ENCODE results near the gene IMPDH1. TPM values are rescaled to one million over a fixed set of nuclear protein-coding genes. Genes with fewer than 3 reads are reported as not detected.
A peak's percentile ranks its signal among the peaks of the same experiment; 100 is the strongest.

The IMPDH1 gene
- total RNA-seq, 3 donors from 2014 or later (not counting 1 experiment from before 2014, with no cell fraction given), result 77.8 to 94.1 (median 89.6) TPM

- DNase-seq, result no peak
- H3K4me1 Mint-ChIP-seq, result peaks cover 0 to 14% of the 10 kb centered on the region in 2 donors
- no peaks in the 10 kb centered on the region for H3K36me3 Mint-ChIP-seq
- H3K9me3 Mint-ChIP-seq, result no peaks in the 10 kb centered on the region
- no peaks in the 10 kb centered on the region for H3K27me3 Mint-ChIP-seq (ENCODE audit: low read depth in 2 of 2)
- H3K4me3 Mint-ChIP-seq, result no peak overlapping the region
- intact Hi-C loops (cut with micrococcal nuclease), result no loop called here
- H3K27ac ChIP-seq (ENCODE audit: low read length), result no peak overlapping the region
- H3K4me1 ChIP-seq (ENCODE audit: control insufficient read depth, insufficient read depth, low read length), result peaks cover 6% of the 10 kb centered on the region
- peaks cover 26% of the 10 kb centered on the region for H3K36me3 ChIP-seq (ENCODE audit: control insufficient read depth, insufficient read depth, low read length)
- H3K4me3 ChIP-seq (ENCODE audit: low read length), result no peak overlapping the region
- TF ChIP-seq CTCF (IDR thresholded peaks at IDR 0.05), result no peak
- no peaks in the 10 kb centered on the region for H3K27me3 ChIP-seq (ENCODE audit: control insufficient read depth, insufficient read depth, low read length)
- ATAC-seq, result no peak
- H3K9me3 ChIP-seq (ENCODE audit: control insufficient read depth, insufficient read depth, low read length), result no peaks in the 10 kb centered on the region
- 42% methylated on average over 3 of the region's 3 CpGs for WGBS (ENCODE audit: insufficient coverage)
- peak overlapping the region in 1 of 2 donors; percentile 58 for H3K27ac Mint-ChIP-seq
Observed at GRCh38 chr7:128390871-128391565, 18.8 kb downstream of the IMPDH1 start.

DNA sequence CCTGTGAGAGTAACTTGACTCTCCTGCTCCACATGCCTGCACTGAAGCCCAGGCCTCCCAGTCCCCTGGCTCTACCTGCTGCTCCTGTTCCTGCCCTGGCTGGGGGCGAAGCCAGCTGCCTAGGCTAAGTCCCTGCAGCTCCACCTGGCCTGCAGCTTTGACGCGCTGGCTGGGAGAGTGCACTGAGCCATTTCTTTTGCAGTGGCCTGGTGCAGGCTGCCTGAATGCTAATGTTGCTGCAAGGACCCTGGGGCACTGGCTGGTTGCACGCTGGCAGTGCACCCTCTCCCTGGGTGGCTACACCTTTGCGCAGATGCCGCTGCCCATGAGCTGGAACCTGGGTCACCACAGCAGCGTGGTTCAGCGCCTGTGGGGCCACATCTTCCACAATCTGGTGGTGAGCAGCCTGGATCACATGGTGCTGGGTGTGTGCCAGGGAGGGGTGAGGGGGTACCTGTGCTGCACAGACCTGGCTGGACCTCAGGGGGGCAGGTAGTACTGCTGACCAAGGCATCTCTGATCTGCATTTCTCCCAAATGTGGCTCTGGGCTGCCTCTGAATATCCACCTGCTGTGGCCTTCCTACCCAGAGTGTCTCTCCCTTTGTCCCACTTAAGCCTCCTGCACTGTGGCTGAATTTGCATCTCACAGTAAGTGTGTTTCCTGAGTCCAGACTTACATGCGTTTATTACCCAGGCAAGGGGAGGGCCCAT, 20.0 kb downstream of the IMPDH1 start:
- Mint-ChIP-seq H3K27ac (no peak overlapping the region), H3K27me3 (ENCODE audit: low read depth in 2 of 2) (no peaks in the 10 kb centered on the region), H3K36me3 (no peaks in the 10 kb centered on the region), H3K9me3 (no peaks in the 10 kb centered on the region), H3K4me3 (no peak overlapping the region), H3K4me1 (peaks cover 0 to 14% of the 10 kb centered on the region in 2 donors)
- Histone ChIP-seq H3K27ac (ENCODE audit: low read length) (no peak overlapping the region), H3K4me1 (ENCODE audit: control insufficient read depth, insufficient read depth, low read length) (peaks cover 6% of the 10 kb centered on the region), H3K27me3 (ENCODE audit: control insufficient read depth, insufficient read depth, low read length) (no peaks in the 10 kb centered on the region), H3K4me3 (ENCODE audit: low read length) (no peak overlapping the region), H3K9me3 (ENCODE audit: control insufficient read depth, insufficient read depth, low read length) (no peaks in the 10 kb centered on the region), H3K36me3 (ENCODE audit: control insufficient read depth, insufficient read depth, low read length) (peaks cover 14% of the 10 kb centered on the region)
- no peak for DNase-seq
- intact Hi-C loops (cut with micrococcal nuclease), result no loop called here
- no peak for TF ChIP-seq CTCF (IDR thresholded peaks at IDR 0.05)
- 62% methylated on average over 9 of the region's 9 CpGs for WGBS (ENCODE audit: insufficient coverage)
- no peak for ATAC-seq

DNA sequence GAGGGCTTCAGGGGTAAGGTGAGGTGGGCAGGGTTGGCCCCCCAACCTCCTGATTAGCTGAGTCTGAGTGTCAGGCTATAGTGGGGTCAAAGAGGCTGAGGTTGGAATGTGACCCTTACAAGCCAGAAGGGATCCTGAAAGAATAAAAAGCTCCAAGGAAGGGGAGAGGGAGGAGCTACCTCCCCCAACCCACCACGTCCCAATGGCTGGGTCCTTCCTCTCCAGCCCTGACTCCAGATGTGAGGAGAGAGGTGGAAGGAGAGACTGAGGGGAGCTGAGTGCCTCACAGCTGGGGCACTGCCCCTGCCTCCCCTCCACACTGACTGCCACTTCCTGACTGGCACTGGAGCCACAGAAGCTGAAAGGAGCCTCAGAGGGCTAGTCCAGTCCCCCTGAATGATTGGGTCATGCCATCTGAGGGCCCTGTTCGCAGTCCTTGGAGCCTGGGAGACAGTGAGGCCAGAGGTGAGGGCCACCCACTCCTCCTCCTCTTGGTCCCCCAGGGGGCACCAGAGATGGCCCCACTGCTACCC, 20.6 kb downstream of the IMPDH1 start:
- 83% methylated on average over 1 of the region's 2 CpGs for WGBS (ENCODE audit: insufficient coverage)
- Histone ChIP-seq H3K9me3 (ENCODE audit: control insufficient read depth, insufficient read depth, low read length) (no peaks in the 10 kb centered on the region), H3K27me3 (ENCODE audit: control insufficient read depth, insufficient read depth, low read length) (no peaks in the 10 kb centered on the region), H3K4me3 (ENCODE audit: low read length) (no peak overlapping the region), H3K4me1 (ENCODE audit: control insufficient read depth, insufficient read depth, low read length) (peaks cover 6% of the 10 kb centered on the region), H3K27ac (ENCODE audit: low read length) (no peak overlapping the region), H3K36me3 (ENCODE audit: control insufficient read depth, insufficient read depth, low read length) (peaks cover 8% of the 10 kb centered on the region)
- no peaks in the 10 kb centered on the region for H3K27me3 Mint-ChIP-seq (ENCODE audit: low read depth in 2 of 2)
- H3K27ac Mint-ChIP-seq, result no peak overlapping the region
- no peaks in the 10 kb centered on the region for H3K9me3 Mint-ChIP-seq
- H3K4me1 Mint-ChIP-seq, result peaks cover 0 to 14% of the 10 kb centered on the region in 2 donors
- TF ChIP-seq CTCF (IDR thresholded peaks at IDR 0.05), result no peak
- H3K36me3 Mint-ChIP-seq, result no peaks in the 10 kb centered on the region
- ATAC-seq (no peak), DNase-seq (no peak)
- intact Hi-C loops (cut with micrococcal nuclease), result no loop called here
- H3K4me3 Mint-ChIP-seq, result no peak overlapping the region
